ENCODE results near the gene TENM4.

Gene TENM4

GRCh38 chr11:78821371-78822306, 619.2 kb downstream of the TENM4 start:
- DNase-seq (ENCODE audit: extremely low read depth, low read depth), result no peak

GRCh38 chr11:78820741-78821140, 620.1 kb downstream of the TENM4 start:
- no peak for DNase-seq (ENCODE audit: extremely low read depth, low read depth)
- TF ChIP-seq, protein P1, sequence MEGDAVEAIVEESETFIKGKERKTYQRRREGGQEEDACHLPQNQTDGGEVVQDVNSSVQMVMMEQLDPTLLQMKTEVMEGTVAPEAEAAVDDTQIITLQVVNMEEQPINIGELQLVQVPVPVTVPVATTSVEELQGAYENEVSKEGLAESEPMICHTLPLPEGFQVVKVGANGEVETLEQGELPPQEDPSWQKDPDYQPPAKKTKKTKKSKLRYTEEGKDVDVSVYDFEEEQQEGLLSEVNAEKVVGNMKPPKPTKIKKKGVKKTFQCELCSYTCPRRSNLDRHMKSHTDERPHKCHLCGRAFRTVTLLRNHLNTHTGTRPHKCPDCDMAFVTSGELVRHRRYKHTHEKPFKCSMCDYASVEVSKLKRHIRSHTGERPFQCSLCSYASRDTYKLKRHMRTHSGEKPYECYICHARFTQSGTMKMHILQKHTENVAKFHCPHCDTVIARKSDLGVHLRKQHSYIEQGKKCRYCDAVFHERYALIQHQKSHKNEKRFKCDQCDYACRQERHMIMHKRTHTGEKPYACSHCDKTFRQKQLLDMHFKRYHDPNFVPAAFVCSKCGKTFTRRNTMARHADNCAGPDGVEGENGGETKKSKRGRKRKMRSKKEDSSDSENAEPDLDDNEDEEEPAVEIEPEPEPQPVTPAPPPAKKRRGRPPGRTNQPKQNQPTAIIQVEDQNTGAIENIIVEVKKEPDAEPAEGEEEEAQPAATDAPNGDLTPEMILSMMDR (IDR thresholded peaks at IDR 0.05; ENCODE audit: low read depth, low read length), result no peak

More at GRCh38 chr11:78821371-78822306, 619.2 kb downstream of the TENM4 start:
- TF ChIP-seq, protein P1 (IDR thresholded peaks at IDR 0.05; ENCODE audit: low read depth, low read length), result no peak

- DNase-seq (ENCODE audit: extremely low read depth, low read depth), result no peak
- TF ChIP-seq, protein P1 (IDR thresholded peaks at IDR 0.05; ENCODE audit: low read depth, low read length), result no peak
These were observed 622.6 kb downstream of the TENM4 start for GRCh38 chr11:78818201-78818600.

- TF ChIP-seq, protein P1 (IDR thresholded peaks at IDR 0.05; ENCODE audit: low read depth, low read length), result no peak
These were observed 625.0 kb downstream of the TENM4 start for GRCh38 chr11:78815831-78816230.

DNA sequence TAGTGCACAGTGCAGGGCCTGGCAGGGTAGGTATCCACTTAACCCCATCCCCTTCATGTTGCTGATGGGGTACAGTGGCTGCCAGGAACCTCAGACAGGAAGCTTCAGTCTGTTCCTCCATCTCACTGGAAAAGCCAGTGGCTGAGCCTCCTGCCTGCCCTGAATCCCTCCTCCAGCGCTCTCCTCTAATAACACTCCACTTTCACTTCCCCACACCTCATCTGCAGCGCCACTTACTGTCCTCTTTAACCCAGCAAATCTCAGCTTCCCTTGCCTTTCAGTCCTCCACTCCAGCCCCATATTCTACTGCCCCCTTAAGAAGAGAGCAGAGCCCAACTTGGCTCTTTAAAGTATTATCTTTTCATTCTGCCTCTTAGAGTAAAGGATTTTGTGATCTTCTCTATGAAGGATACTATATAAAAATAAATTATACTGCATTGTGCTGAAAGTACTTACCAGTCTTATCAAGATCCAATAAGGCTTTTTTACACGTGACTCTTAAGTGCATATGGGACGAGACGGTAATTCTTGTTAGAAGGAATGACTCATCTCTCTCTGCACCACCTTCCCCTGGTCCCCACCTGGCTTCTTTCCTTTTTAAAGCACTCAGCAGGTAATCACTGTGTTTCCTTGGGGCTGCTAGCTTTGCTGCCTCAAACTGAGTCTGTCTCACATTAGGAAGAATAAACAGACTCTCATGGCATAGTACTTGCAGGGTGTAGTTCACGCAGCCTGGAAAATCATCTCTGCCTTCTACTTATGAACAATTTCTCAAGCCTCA, 628.1 kb downstream of the TENM4 start:
- TF ChIP-seq, protein P1 (IDR thresholded peaks at IDR 0.05; ENCODE audit: low read depth, low read length), result no peak
- no peak for DNase-seq (ENCODE audit: extremely low read depth, low read depth)

More at GRCh38 chr11:78815831-78816230, 625.0 kb downstream of the TENM4 start:
- no peak for DNase-seq (ENCODE audit: extremely low read depth, low read depth)

GRCh38 chr11:78810559-78811009, 630.2 kb downstream of the TENM4 start:
- TF ChIP-seq, protein P1 (IDR thresholded peaks at IDR 0.05; ENCODE audit: low read depth, low read length), result no peak
- no peak for DNase-seq (ENCODE audit: extremely low read depth, low read depth)

Data from AG09319 (cell line).